Activated CD4-positive, alpha-beta T cell treated with anti-CD3 and anti-CD28 coated beads for 48 hours (primary cell): ENCODE measurements around the gene CCL22.
"Not testable (repeated sequence)": the region's sequence is repeated elsewhere in the genome, so short reads cannot be mapped to it uniquely, and the experiment has no call there.

Experiments used
- DNase-seq: peaks from one replicate; pipeline ENCODE4 v3.0.0-alpha.2; 2020

Gene CCL22, protein sequence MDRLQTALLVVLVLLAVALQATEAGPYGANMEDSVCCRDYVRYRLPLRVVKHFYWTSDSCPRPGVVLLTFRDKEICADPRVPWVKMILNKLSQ

DNA sequence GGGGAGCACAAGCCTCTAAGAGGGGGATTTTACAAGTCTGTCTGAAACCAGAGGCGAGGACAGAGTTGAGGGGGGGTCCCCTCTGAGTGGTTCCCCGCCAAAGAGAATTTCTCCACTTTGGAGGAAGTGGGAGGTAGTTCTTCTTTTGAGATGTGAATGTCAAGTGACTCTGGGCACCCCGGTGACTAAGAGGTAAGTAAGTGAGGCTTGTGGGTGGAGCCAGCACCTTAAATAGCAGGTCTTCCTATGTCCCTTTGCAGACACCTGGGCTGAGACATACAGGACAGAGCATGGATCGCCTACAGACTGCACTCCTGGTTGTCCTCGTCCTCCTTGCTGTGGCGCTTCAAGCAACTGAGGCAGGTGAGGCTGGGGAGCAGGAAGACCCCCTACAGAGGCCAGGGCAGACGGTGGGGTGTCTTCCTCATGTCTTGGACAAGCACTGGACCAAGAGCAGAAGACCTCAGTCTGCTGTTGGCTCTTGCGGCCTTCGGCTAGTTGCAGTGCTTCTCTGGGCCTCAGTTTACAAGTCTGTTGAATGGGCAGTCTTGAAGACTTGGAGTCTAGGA lies at the start of gene CCL22:
CCL22 (plus strand) TSS at position 257 of the 569 bp plus-strand sequence; CDS start at position 291, 34 bp downstream.
- DNase-seq: peak; percentile 47

DNA sequence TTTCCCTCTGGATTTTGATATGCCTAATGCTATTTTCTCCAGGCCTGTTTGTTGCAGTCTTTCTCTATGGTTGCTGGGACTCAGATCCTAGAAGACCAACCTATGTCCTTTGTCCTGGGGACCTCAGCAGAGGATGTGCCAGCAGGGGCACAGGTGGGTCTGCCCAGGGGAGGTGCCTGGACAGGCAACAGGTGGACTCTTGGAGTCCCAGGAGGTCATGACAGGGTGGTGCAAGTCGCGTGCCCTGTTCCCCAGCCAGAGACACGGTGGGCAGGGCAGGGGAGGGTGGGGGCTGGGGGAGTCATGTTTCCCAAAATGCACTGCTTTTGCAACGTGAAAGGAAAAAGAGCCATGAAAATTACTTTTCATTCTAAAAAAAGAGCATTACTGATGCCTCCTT lies 47.8 kb upstream of the CCL22 start:
- no peak for DNase-seq

DNA sequence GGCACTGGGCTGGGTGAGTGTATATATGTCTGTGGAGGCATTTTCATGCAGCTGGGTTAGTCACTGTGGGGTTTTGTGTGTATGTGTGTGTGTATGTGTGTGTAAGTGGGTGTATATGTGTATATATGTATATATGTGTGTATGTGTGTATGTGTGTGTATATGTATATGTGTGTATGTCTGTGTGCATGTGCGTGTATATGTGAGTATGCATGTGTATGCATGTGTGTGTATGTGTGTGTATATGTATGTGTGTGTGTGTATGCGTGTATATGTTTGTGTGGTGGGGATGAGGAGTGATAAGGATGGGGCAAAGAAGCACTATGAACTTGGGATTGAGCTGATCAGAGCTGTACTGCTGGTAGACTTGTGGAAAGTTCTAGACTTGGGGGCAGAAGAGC lies 45.1 kb upstream of the CCL22 start:
- DNase-seq: no peak

DNA sequence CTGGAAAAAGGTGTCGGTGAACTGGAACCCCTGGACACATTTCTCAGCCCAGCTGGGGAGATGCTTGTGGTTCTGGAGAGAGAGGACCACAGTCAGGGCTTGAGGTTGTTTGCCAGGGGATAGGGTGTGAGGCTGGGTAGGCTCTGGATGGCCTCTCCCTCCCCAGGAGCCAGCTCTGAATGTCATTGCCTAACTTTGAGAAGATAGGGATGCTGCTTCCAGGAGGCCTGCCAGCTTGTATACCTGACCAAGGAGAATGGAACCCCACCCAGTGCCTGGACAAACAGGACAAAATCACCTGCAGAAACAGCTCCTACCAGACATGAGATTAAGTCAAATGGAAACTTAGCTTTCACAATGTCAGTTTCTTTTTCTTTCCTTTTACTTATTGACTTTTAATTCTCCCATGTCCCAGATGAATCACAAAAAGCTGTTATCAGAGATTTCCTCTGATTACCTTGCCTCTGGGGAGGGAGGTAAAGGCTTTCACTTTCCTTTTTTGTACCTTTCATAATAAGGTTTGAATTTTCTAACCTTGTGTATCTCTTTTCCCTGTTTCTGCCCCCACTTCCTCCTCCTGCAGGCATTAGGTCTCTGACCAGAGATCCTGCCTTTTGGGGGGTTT lies 44.3 kb upstream of the CCL22 start:
- no peak for DNase-seq

DNA sequence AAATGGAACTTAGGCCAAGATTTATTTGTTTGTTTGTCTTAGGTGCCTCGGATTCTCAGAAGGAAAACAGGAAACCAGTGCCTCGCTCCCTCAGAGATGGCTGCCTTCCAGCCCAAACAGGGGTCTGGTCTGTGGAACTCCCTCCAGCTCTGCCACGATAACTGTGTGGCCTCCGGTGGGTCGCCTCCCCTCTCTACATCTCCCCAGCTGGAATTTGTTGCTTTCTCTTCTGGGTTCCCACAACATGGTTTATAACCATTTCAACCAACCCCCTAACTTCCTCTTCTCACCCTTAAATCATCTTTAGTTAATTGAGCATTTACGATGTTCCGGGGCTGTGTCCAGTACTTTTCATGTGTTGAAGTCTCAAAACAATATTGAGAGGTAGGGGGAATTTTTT lies 43.2 kb upstream of the CCL22 start:
- DNase-seq: no peak

DNA sequence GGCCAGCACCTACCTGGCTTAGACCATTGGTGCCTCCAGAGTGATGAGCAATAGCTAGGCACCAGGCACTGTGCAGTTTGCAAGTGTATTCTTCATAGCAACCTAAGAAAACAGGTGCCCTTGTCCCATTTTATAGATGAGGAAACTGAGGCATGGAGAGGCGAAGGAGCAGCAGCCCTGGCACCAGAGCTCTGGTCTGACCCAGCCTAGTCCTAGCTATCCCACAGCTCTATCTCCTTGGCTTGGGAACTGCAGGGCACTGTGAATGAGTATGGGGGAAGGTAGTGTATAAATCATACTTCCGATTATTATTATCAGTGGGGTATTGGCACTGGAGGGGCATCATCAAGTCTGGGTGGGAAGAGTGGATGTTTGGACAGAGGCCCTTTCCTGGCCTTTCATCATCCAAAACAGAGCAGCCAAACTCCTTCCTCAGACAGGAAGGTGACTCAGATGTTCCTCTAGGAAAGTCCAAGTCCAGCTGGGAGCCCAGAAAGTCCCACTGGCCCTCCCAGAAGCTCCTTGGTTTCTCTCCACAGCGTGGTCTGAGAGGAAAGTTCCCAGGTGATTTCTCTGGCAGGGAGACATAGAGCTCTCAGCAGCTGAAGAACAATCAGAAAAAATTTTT lies 42.1 kb upstream of the CCL22 start:
- no peak for DNase-seq

DNA sequence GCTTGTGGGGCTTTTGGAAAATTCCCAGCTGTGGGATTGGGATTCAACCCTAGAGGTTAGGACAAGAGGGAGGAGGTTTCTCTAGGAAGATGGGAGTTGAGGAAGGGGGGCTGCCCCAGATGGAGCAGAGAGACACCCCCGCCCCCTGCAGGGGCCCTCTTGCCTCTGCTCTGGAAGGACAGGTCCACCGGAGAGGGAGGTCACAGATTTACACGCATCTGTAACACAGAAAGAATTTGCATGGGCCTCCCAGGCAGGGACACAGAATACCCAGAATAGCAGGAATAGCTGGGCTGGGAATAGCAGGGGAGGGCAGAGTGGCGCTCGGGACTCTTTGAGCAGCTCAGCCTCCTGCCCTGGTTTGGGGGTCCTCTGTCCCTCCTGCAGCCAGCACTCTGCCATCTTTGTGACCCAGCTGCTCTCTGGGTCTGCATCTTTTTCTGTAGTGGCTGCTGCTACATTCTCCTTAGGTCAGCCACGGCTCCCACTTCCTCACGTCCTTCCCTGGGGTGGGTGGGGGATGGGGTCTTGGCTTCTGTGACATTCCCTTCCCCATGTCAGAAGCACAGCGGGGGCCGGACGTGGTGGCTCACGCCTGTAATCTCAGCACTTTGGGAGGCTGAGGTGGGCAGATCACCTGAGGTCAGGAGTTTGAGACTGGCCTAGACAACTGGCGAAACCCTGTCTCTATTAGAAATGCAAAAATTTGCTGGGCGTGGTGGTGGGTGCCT lies 40.2 kb upstream of the CCL22 start:
- DNase-seq: no peak

DNA sequence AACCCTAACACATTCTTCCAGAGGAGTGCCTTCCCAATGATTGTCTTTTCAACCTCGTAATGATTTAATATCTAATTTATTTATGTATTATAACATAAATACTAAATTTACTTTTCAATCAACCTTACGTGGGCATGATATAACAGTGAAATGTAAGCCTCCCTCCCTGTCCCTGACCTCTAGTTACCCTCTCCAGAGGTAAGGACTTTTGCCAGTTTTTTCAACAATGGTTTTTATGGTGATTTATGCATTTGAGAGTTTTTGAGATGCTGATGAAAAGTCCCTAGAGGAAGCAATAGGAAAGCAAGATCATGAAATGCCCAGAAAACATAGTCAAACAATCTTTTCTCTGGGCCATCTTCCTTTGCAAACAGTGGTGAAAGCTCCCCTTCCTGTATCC lies 38.9 kb upstream of the CCL22 start:
- no peak for DNase-seq

DNA sequence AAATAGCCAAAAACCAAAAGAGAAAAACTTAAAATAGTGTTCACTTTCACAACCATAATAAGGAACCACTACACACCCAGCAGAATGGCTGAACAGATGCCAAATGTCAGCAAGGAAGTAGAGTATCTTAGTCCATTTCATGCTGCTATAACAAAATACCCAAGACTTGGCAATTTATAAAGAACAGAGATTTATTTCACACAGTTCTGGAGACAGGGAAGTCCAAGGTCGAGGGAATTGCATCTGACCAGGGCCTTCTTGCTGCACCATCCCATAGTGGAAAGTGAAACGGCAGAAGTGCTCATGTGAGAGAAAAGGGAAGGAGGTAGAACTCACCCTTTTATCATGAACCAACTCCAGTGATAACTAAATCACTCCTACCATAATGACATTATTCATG lies 33.8 kb upstream of the CCL22 start:
- no peak for DNase-seq

DNA sequence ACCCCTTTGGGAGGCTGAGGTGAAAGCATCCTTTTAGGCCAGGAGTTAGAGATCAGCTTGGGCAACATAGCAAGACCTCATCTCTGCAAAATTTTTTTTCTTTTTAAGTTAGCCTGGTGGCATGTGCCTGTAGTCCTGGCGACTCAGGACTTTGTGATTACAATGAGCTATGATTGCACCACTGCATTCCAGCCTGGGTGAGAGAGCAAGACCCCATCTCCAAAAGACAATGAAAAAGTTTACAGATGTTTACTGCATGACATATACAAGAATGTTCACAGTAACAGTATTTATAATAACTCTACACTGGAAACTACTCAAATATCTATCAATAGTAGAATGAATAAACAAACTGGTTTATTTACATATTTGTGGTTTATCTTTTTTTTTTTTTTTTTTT lies 33.1 kb upstream of the CCL22 start:
- DNase-seq: no peak

DNA sequence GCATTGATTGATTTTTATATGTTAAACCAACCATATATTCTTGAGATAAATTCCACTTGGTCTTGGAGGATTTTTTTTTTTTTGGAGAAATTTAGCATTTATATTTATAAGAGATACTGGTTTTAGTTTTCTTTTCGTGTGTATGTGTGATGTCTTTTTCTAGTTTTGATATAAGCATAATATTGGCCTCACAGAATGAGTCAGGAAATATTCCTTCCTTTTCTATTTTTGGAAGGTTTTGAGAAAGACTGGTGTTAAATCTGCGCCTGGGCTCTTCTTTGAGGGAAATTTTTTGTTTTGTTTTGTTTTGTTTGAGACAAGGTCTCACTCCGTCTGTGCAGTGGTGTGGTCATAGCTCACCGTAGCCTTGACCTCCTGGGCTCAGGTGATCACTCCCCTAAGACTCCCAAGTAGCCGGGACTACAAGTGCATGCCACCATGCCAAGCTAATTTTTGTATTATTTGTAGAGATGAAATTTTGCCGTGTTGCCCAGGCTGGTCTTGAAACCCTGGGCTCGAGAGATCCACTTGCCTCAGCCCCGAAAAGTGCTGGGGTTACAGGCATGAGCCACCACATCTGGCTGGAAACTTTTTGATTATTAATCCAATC lies 28.8 kb upstream of the CCL22 start:
- no peak for DNase-seq

DNA sequence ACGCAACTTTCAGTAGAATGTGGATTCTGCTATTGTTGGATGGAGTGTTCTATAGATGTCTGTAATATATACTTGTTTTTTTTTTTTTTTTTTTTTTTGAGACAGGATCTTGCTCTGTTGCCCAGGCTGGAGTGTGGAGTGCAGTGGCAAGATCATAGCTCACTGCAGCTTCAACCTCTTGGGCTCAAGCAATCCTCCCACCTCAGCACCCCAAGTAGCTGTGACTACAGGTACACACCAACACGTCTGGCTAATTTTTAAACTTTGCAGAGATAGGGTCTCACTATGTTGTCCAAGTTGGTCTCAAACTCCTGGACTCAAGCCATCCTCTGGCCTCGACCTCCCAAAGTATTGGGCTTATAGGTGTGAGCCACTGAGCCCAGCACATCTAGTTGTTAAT lies 27.2 kb upstream of the CCL22 start:
- no peak for DNase-seq

DNA sequence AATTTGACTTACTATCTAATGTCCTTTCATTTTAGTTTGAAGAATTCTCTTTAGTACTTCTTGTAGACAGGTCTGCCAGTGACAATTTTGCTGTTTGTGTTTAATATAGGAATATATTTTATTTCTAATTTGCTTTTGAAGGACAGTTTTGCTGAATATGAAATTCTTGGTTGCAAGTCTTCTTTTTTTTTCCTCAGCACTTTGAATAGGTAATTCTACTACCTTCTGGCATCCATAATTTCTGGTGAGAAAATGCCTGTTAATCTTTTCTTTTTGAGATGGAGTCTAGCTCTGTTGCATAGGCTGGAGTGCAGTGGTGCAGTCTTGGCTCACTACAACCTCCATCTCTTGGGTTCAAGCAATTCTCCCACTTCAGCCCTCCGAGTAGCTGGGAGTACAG lies 25.2 kb upstream of the CCL22 start:
- DNase-seq: no peak

DNA sequence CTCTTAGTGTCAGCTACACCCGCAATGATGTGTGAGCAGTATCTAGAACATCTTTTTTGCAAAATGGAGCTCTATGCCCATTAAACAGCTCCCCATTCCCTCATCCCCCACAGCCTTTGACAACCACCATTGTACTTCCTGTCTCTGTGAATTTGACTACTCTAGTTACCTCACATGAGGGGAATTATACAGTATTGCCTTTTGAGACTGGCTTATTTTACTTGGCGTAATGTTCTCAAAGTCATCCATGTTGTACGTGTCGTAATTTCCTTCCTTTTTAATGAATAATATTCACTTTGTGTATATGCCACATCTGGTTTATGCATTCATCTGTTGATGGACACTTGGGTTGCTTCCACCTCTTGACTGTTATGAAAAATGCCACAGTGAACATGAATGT lies 23.2 kb upstream of the CCL22 start:
- no peak for DNase-seq

DNA sequence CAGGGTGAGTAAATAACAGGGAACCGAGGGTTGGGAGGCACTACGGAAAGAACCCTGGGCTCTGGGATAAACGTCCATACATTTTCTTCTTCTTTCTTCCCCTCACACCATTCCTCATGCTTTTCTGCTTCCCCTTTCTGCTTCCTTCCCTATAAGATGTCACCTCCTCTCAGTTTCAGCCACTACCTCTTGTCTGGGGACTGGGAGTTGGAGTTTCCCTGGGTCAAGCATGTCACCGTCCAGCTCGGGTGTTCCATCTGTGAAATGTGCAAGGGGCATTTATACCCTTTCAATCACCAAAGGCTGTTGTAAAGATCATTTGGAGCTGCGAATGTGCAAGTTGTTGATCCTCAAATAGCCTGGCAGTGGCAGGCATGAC lies 17.5 kb upstream of the CCL22 start:
- no peak for DNase-seq

DNA sequence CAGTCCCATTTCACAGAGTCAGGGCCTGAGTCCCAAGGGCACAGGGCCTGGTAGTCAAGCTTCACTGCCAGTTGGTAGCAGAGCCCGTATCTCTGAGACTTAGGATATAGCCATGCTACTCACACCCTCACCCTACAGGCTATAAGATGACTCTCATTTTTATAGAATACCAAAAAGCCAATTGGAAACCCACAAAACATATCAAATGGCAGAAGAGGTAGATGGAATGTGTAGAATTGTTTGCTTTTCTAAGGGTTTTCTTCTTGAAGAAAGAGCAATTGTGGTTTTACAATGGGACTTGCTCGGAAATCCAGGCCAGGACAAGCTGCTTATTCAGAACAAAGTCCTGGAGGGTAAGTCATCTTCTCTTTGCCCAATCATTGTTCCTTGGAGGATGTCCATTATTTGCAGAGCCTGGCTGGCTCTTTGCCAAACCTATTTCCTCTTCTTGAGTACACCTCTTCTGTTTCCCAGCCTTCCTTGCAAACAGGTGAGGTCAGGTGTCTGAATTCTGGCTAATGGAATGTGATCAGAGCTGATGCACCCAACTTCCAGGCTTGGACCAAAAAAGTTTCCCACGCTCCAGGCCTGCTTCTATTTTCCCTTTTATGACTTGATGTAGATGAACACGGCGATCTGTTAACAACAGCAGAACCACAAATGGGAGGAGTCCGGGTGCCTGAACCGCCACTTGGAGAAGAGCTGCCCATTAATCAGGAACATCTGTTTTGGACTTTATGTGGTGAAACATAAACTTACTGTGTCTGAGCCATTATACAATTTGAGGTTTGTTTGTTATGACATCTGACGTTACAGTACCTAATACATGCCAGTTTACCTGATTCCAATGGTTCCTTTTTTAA lies 16.9 kb upstream of the CCL22 start:
- DNase-seq: no peak

DNA sequence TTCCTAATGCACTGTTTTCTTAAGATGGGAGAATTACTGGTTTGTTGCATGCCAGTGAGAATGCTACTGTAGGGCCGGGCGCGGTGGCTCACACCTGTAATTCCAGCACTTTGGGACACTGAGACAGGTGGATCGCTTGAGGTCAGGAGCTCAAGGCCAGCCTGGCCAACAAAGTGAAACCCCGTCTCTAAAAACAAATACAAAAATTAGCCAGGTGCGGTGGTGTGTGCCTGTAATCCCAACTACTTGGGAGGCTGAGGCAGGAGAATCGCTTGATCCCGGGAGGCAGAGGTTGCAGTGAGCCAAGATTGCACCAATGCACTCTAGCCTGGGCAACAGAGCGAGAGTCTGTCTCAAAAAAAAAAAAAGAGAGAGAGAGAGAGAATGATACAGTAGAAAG lies 16.0 kb upstream of the CCL22 start:
- DNase-seq: not testable (repeated sequence)

DNA sequence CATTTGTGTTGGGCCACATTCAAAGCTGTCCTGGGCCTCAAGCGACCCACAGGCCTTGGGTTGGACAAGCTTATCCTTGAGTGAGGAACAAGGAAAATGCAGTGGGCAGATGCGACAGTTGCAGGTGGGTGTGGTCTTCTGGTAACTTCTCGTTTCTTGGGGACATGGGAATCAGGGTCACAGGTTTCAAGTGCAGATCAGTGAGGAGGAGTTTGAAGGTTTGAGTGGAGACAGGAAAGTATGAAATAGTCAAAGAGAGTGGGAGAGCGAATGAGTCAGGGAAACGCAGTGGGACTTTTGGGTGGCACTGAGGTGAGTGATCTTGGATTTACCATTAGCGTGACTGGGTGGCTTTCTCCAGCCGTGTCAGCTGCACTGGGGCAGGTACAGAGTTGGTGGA lies 15.4 kb upstream of the CCL22 start:
- no peak for DNase-seq

DNA sequence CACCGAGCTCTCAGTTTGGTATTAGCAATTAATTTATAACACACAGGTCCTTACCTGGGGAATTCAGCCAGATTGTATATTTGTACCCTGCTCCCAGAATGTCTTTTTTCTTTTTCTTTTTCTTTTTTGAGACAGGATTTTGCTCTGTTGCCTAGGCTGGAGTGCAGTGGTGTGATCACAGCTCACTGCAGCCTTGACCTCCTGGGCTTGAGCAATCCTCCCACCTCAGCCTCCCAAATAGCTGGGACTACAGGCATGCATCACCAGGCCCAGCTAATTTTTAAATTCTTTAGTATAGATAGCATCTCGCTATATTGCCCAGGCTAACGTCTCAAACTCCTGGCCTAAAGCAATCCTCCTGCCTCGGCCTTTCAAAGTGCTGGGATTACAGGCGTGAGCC lies 14.5 kb upstream of the CCL22 start:
- not testable (repeated sequence) for DNase-seq

DNA sequence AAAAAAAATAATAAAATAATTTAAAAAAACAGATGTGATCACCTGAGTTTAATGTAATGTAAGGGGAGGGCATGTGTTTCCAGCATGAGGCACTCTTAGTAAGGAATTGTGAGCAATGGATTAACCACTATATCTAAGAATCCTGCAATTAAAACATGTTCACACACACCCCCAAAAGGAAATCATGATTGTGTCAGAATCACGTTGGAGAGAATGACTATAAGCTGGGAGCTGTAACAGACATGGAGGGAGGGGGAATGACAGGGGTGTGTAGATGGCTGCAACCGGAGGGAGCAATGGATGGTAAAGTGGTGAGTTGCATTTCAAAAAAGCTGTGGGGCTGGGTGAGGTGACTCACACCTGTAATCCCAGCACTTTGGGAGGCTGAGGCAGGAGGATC lies 13.6 kb upstream of the CCL22 start:
- DNase-seq: no peak

DNA sequence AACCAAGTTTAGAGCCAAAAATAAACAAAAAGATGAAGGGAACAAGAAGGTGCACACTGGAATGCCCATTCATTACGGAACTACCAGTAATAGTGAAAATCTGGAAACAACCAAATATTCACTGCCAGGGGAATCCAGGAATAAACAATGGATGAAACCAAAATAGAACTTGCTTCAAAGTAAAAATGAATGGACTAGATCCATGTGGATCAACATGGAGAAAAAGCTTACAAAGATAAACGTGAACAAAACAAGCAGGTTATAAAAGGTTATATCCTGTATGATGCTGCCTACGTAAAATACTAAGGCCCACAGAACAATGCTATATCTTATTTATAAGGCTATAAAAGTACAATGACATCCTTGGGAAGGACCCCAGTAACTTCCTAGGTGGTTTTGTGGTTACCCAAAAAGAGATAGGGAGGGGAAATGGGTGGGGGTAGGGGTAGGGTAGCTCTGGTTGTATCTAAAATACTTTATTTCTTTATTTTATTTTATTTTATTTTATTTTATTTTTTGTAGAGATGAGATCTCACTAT lies 12.8 kb upstream of the CCL22 start:
- no peak for DNase-seq

DNA sequence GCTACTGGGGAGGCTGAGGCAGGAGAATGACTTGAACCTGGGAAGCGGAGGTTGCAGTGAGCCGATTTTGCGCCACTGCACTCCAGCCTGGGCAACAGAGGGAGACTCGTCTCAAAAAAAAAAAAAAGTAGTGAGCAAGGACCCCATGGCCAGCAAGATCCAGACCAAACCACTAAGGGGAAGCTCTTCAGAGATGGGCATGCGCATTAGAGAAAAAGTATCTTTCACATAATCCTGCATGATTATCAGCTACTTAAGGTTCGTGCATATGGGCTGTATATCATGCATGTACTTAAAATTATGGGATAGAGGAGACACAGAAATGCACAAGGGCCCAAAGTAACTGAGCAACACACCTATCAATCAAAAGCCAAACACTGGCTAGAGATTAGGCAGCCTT lies 10.7 kb upstream of the CCL22 start:
- no peak for DNase-seq
